SK-N-SH (cell line): ENCODE data around the gene SIX2. TPM values are rescaled to one million over a fixed set of nuclear protein-coding genes. Genes with fewer than 3 reads are reported as not detected.
A peak's percentile ranks its signal among the peaks of the same experiment; 100 is the strongest.

Source experiments
- CTCF ChIA-PET: fragments of 300-600, 350-600 bp; formaldehyde crosslinking; extraction: SDS; loops from one replicate; lab custom pipeline; 2021; lab: Yijun Ruan, JAX
- POLR2A ChIA-PET: fragments of 350-600 bp; sonication (Branson Sonifier 250); formaldehyde crosslinking; extraction: SDS; loops from one replicate; lab custom pipeline; 2020; ENCODE audit warnings: antibody characterized with exemption, inconsistent platforms; lab: Yijun Ruan, JAX
- DNase-seq: peaks from one replicate; pipeline ENCODE4 v3.0.0; 2012
- H2AFZ ChIP-seq: fragments of 200-600 bp; sonication (generic); 2 replicates; pipeline ENCODE4 v1.8.1; 2016; ENCODE audit warnings: antibody characterized with exemption, mild to moderate bottlenecking, low read depth
- H3F3A ChIP-seq: fragments of 200-600 bp; sonication (generic); replicated peaks from 2 replicates; pipeline ENCODE3; 2016; ENCODE audit warnings: antibody characterized with exemption, mild to moderate bottlenecking; ENCODE audit not compliant: insufficient read depth
- H3K27ac ChIP-seq, 2 experiments: fragments of 200-500 bp in 1 of 2; fragments of 200-600 bp in 1 of 2; sonication (Bioruptor generic) in 1 of 2; sonication (generic), shearing (Covaris generic) in 1 of 2; 2 replicates each; pipeline versions ENCODE4 v1.5.1 to v1.6.1; 2014 to 2016; ENCODE audit warnings: low read depth in 2 of 2, inconsistent platforms in 1 of 2, low read length in 1 of 2, mild to moderate bottlenecking in 1 of 2, mixed read lengths in 1 of 2
- H3K27me3 ChIP-seq: fragments of 200-600 bp; sonication (generic), shearing (Covaris generic); 2 replicates; pipeline ENCODE4 v1.6.1; 2016; ENCODE audit warnings: mixed run types; ENCODE audit not compliant: insufficient read depth
- H3K36me3 ChIP-seq, 2 experiments: fragments of 200-500 bp in 1 of 2; fragments of 200-600 bp in 1 of 2; sonication (Bioruptor generic) in 1 of 2; sonication (generic) in 1 of 2; replicated peaks in 1 of 2; 2 replicates each; pipeline versions ENCODE3 to v1.5.1; 2014 to 2016; ENCODE audit warnings: low read length in 1 of 2, mild to moderate bottlenecking in 1 of 2; ENCODE audit not compliant: insufficient read depth in 2 of 2, control insufficient read depth in 1 of 2
- H3K4me1 ChIP-seq, 2 experiments: fragments of 200-500 bp in 1 of 2; fragments of 200-600 bp in 1 of 2; sonication (Bioruptor generic) in 1 of 2; sonication (generic), shearing (Covaris generic) in 1 of 2; 2 replicates each; pipeline versions ENCODE4 v1.5.1 to v1.6.1; 2014 to 2016; ENCODE audit warnings: low read depth in 1 of 2, low read length in 1 of 2, mixed run types in 1 of 2; ENCODE audit not compliant: insufficient read depth in 2 of 2, control insufficient read depth in 1 of 2
- H3K4me2 ChIP-seq: fragments of 200-600 bp; sonication (generic), shearing (Covaris generic); 2 replicates; pipeline ENCODE4 v1.6.1; 2017; ENCODE audit warnings: mixed run types
- H3K4me3 ChIP-seq, 2 experiments: fragments of 200-500 bp in 1 of 2; fragments of 200-600 bp in 1 of 2; sonication (Bioruptor generic) in 1 of 2; sonication (generic), shearing (Covaris generic) in 1 of 2; 2 replicates each; pipeline versions ENCODE4 v1.5.1 to v1.8.1; 2014 to 2016; ENCODE audit warnings: low read depth in 2 of 2, inconsistent platforms in 1 of 2, low read length in 1 of 2, mild to moderate bottlenecking in 1 of 2, mixed read lengths in 1 of 2, moderate library complexity in 1 of 2
- H3K79me2 ChIP-seq: fragments of 200-600 bp; sonication (generic); 2 replicates; pipeline ENCODE4 v1.8.1; 2017; ENCODE audit warnings: mild to moderate bottlenecking; ENCODE audit not compliant: insufficient read depth
- H3K9ac ChIP-seq: fragments of 200-600 bp; sonication (generic); 2 replicates; pipeline ENCODE4 v1.6.1; 2017; ENCODE audit warnings: mixed run types
- H3K9me2 ChIP-seq: fragments of 200-600 bp; sonication (generic); 2 replicates; pipeline ENCODE4 v1.6.1; 2017; ENCODE audit warnings: mixed run types
- H3K9me3 ChIP-seq: fragments of 200-600 bp; sonication (generic); 2 replicates; pipeline ENCODE4 v1.6.1; 2017; ENCODE audit warnings: mixed run types, mild to moderate bottlenecking, moderate library complexity
- H4K20me1 ChIP-seq: fragments of 200-600 bp; sonication (generic); 2 replicates; pipeline ENCODE4 v1.6.1; 2017; ENCODE audit warnings: mild to moderate bottlenecking, mixed run types; ENCODE audit not compliant: insufficient read depth
- CHD2 ChIP-seq: fragments of 150-350 bp; IDR thresholded peaks from 2 replicates; pipeline ENCODE4 v1.6.1; 2018; ENCODE audit warnings: low read length; ENCODE audit not compliant: partially characterized antibody
- ELF1 ChIP-seq: IDR thresholded peaks from 2 replicates; pipeline ENCODE4 v1.4.0; 2012
- EP300 ChIP-seq, 2 experiments: IDR thresholded peaks; 2 replicates each; pipeline versions ENCODE4 v1.4.0 to v1.6.1; 2012; ENCODE audit warnings: borderline replicate concordance in 1 of 2, low read depth in 1 of 2, low read length in 1 of 2
- EZH2phosphoT487 ChIP-seq: fragments of 200-600 bp; sonication (generic); IDR thresholded peaks from 2 replicates; pipeline ENCODE4 v1.6.1; 2017; ENCODE audit warnings: low read depth, mixed run types, mild to moderate bottlenecking, antibody characterized with exemption, moderate library complexity, borderline replicate concordance
- FOSL2 ChIP-seq: IDR thresholded peaks from 2 replicates; pipeline ENCODE4 v1.4.0; 2012; ENCODE audit warnings: low read depth, mild to moderate bottlenecking, moderate library complexity, borderline replicate concordance
- FOXJ3 ChIP-seq: sonication (generic); formaldehyde crosslinking; IDR thresholded peaks from 2 replicates; pipeline ENCODE4 v1.5.1; 2020; ENCODE audit warnings: mild to moderate bottlenecking, missing genetic modification reagents
- GATA2 ChIP-seq: sonication (generic); formaldehyde crosslinking; IDR thresholded peaks from 2 replicates; pipeline ENCODE4 v1.5.0; 2020; ENCODE audit warnings: mild to moderate bottlenecking, missing genetic modification reagents
- MXI1 ChIP-seq: IDR thresholded peaks from 2 replicates; pipeline ENCODE4 v1.6.1; 2012; ENCODE audit warnings: mild to moderate bottlenecking, low read depth, low read length, improper control_type of control experiment
- NFIC ChIP-seq: IDR thresholded peaks from 2 replicates; pipeline ENCODE4 v1.4.0; 2012; ENCODE audit warnings: borderline replicate concordance
- NRF1 ChIP-seq: IDR thresholded peaks from 2 replicates; pipeline ENCODE4 v1.6.1; 2012; ENCODE audit warnings: low read depth, mild to moderate bottlenecking, low read length
- RAD21 ChIP-seq: IDR thresholded peaks from 2 replicates; pipeline ENCODE4 v1.6.1; 2012; ENCODE audit warnings: mild to moderate bottlenecking, low read length
- RCOR1 ChIP-seq: fragments of 150-350 bp; IDR thresholded peaks from 2 replicates; pipeline ENCODE4 v1.6.1; 2017; ENCODE audit warnings: antibody characterized with exemption, low read length
- REST ChIP-seq: IDR thresholded peaks from 2 replicates; pipeline ENCODE4 v1.6.1; 2012; ENCODE audit warnings: mild to moderate bottlenecking, low read depth, low read length, moderate library complexity
- RFX5 ChIP-seq: IDR thresholded peaks from 2 replicates; pipeline ENCODE4 v1.6.1; 2012; ENCODE audit warnings: mild to moderate bottlenecking, improper control_type of control experiment, low read length
- TEAD4 ChIP-seq: IDR thresholded peaks from 2 replicates; pipeline ENCODE4 v1.4.0; 2012; ENCODE audit warnings: mild to moderate bottlenecking, borderline replicate concordance; ENCODE audit not compliant: insufficient read depth
- USF1 ChIP-seq: IDR thresholded peaks from 2 replicates; pipeline ENCODE4 v1.4.0; 2012; ENCODE audit warnings: low read depth, borderline replicate concordance
- USF2 ChIP-seq: fragments of 150-350 bp; IDR thresholded peaks from 2 replicates; pipeline ENCODE4 v1.6.1; 2017; ENCODE audit warnings: antibody characterized with exemption, low read length, low read depth, borderline replicate concordance
- WGBS: methylation state at CpG from one replicate; pipeline ENCODE4 v1.1.6; 2017; ENCODE audit warnings: low lambda C conversion rate; 5-methylcytosine and 5-hydroxymethylcytosine counted together
- polyA plus RNA-seq, 3 experiments: library from polyadenylated mRNA; depleted of rRNA; stranded (reverse); fragments of >200 nt; gene quantifications; 2 replicates each; pipeline ENCODE4 v1.2.3, GENCODE V29; 2012
- TF ChIP-seq, protein P1 (sequence below): fragments of 150-350 bp; IDR thresholded peaks from 2 replicates; pipeline ENCODE4 v1.6.1; 2016; ENCODE audit warnings: mild to moderate bottlenecking, low read depth, low read length
- TF ChIP-seq, protein P2 (sequence below): IDR thresholded peaks from 2 replicates; pipeline ENCODE4 v1.4.0; 2012; ENCODE audit warnings: low read depth

The SIX2 gene
- polyA plus RNA-seq, 1 of the 3 experiments (the other 2 are of a cell fraction) = 0.76 TPM

DNA sequence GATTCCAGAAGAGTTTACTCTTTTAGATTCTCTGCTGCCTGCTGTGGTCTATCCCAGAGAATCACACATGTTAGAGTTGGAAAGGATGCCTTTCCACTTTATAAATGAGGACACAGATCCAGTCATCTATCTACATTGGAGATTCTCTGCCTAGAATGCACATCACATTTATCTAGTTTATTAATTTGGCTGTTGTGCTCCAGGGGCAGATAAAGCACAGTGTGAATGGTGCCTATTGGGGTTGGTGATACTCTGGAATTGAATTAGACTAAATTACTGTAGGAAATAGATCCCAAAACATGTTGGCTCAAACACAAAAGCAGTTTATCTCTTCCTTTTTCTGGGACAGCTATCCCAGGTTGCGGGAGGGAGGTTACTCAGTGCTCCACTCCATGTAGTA is 14.9 kb downstream of the SIX2 start:
- Histone ChIP-seq H3K4me1 (peaks cover 0 to 8% of the 10 kb centered on the region in 2 experiments; a peak in 2 of 4 replicates), H3K9me3 (no peaks in the 10 kb centered on the region), H3K9me2 (no peaks in the 10 kb centered on the region), H3F3A (no peaks in the 10 kb centered on the region), H3K36me3 (no peaks in the 10 kb centered on the region), H3K4me3 (no peak overlapping the region), H3K4me2 (no peak overlapping the region), H3K27ac (no peak overlapping the region), H3K27me3 (peaks cover 8% of the 10 kb centered on the region; the same call in 1 of the 2 replicates), H3K79me2 (no peaks in the 10 kb centered on the region), H4K20me1 (no peaks in the 10 kb centered on the region), H3K9ac (no peak overlapping the region), H2AFZ (no peak overlapping the region)
- peak; percentile 86 for TF ChIP-seq GATA2
- peak; percentile 98 for TF ChIP-seq RCOR1
- TF ChIP-seq CHD2 = peak; percentile 32
- TF ChIP-seq MXI1 = peak; percentile 29; the same call in 1 of the 2 replicates
- peak; percentile 49; the same call in 1 of the 2 replicates for TF ChIP-seq FOXJ3 (CRISPR knock-in tag)
- no peak for TF ChIP-seq NRF1
- TF ChIP-seq EP300 (IDR thresholded peaks at IDR 0.05; ENCODE audit: borderline replicate concordance in 1 of 2, low read depth in 1 of 2, low read length in 1 of 2) = peak in 1 of 2 experiments; percentile 72; a peak in 2 of 4 replicates
- no peak for TF ChIP-seq REST
- ChIA-PET CTCF (interaction anchor here (1.0 kb wide), 1 partner anchor 500 kb away, joined by 3 read pairs; no protein-coding TSS in a partner anchor), POLR2A (no interaction called here)
- peak; percentile 50 for DNase-seq
- 43% methylated on average over 1 of the region's 1 CpG for WGBS

GRCh38 chr2:44989176-44989575 is 20.1 kb downstream of the SIX2 start:
- TF ChIP-seq, protein P1, sequence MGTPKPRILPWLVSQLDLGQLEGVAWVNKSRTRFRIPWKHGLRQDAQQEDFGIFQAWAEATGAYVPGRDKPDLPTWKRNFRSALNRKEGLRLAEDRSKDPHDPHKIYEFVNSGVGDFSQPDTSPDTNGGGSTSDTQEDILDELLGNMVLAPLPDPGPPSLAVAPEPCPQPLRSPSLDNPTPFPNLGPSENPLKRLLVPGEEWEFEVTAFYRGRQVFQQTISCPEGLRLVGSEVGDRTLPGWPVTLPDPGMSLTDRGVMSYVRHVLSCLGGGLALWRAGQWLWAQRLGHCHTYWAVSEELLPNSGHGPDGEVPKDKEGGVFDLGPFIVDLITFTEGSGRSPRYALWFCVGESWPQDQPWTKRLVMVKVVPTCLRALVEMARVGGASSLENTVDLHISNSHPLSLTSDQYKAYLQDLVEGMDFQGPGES = no peak
- TF ChIP-seq EZH2phosphoT487 (no peak), TEAD4 (no peak), USF1 (no peak), ELF1 (no peak), NFIC (no peak), RFX5 (no peak), USF2 (no peak), RAD21 (no peak), FOSL2 (no peak)
- TF ChIP-seq, protein P2, sequence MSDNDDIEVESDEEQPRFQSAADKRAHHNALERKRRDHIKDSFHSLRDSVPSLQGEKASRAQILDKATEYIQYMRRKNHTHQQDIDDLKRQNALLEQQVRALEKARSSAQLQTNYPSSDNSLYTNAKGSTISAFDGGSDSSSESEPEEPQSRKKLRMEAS = no peak
- TF ChIP-seq, all 33 proteins: peak for 0
- no peaks in the 10 kb centered on the region for H3K79me2 ChIP-seq
- no peak overlapping the region for H3K4me3 ChIP-seq
- no peak overlapping the region for H3K9ac ChIP-seq
- 78% methylated on average over 2 of the region's 2 CpGs for WGBS
- H3K9me3 ChIP-seq = 0 out of 2 replicates have a peak, but pooled peaks cover 8% of the 10 kb centered on the region
- no peak overlapping the region for H2AFZ ChIP-seq
- H3K27me3 ChIP-seq = no peaks in the 10 kb centered on the region
- no peak overlapping the region for H3K27ac ChIP-seq
- no peaks in the 10 kb centered on the region for H3K36me3 ChIP-seq
- H3K9me2 ChIP-seq = no peaks in the 10 kb centered on the region
- H3K4me2 ChIP-seq = no peak overlapping the region
- peaks cover 0 to 2% of the 10 kb centered on the region in 2 experiments; a peak in 1 of 4 replicates for H3K4me1 ChIP-seq
- POLR2A ChIA-PET = no interaction called here
- H3F3A ChIP-seq = no peaks in the 10 kb centered on the region
- CTCF ChIA-PET = interaction anchor here (1.1 to 12.3 kb wide), 4 partner anchors 8 to 590 kb away, joined by 4 to 318 read pairs (median 52); partner anchors contain the start of gene SIX2
- DNase-seq = no peak
- H4K20me1 ChIP-seq = no peaks in the 10 kb centered on the region
